ENCODE data around the gene ZNF436. TPM values are rescaled to one million over a fixed set of nuclear protein-coding genes. Genes with fewer than 3 reads are reported as not detected.

ZNF436 gene
- total RNA-seq, 4 donors from 2014 or later = 12.1 to 88.8 (median 21.6) TPM

DNA sequence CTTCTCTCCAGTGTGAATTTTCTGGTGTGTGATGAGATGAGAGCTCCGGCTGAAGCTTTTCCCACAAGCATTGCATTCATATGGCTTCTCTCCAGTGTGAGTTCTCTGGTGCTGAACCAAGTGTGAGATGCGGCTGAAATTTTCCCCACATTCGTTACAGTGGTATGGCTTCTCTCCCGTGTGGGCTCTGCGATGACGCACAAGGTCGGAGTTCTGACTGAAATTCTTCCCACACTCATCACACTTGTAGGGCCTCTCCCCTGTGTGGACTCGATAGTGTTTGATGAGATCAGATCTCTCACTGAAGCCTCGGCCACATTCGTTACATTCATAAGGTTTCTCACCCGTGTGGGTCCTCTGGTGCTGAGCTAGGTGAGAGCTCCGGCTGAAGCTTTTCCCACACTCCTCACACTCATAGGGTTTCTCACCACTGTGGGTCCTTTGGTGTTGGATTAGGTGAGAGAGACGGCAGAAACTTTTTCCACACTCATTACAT lies 7.4 kb downstream of the ZNF436 start:
- intact Hi-C loops (cut with DNase I; ENCODE audit: low total_unique reads) = no loop called here
- TF ChIP-seq, protein P1, sequence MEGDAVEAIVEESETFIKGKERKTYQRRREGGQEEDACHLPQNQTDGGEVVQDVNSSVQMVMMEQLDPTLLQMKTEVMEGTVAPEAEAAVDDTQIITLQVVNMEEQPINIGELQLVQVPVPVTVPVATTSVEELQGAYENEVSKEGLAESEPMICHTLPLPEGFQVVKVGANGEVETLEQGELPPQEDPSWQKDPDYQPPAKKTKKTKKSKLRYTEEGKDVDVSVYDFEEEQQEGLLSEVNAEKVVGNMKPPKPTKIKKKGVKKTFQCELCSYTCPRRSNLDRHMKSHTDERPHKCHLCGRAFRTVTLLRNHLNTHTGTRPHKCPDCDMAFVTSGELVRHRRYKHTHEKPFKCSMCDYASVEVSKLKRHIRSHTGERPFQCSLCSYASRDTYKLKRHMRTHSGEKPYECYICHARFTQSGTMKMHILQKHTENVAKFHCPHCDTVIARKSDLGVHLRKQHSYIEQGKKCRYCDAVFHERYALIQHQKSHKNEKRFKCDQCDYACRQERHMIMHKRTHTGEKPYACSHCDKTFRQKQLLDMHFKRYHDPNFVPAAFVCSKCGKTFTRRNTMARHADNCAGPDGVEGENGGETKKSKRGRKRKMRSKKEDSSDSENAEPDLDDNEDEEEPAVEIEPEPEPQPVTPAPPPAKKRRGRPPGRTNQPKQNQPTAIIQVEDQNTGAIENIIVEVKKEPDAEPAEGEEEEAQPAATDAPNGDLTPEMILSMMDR (IDR thresholded peaks at IDR 0.05) = no peak
- TF ChIP-seq POLR2A (IDR thresholded peaks at IDR 0.05) = no peak
- no peak overlapping the region for H3K4me3 ChIP-seq
- no peak overlapping the region for H3K27ac ChIP-seq
- H3K36me3 ChIP-seq = no peaks in the 10 kb centered on the region
- no peak for DNase-seq
- peaks cover 4 to 16% of the 10 kb centered on the region in 2 donors for H3K9me3 ChIP-seq
- H3K4me1 ChIP-seq = peaks cover 0 to 4% of the 10 kb centered on the region in 2 donors
- H3K27me3 ChIP-seq = no peaks in the 10 kb centered on the region

DNA sequence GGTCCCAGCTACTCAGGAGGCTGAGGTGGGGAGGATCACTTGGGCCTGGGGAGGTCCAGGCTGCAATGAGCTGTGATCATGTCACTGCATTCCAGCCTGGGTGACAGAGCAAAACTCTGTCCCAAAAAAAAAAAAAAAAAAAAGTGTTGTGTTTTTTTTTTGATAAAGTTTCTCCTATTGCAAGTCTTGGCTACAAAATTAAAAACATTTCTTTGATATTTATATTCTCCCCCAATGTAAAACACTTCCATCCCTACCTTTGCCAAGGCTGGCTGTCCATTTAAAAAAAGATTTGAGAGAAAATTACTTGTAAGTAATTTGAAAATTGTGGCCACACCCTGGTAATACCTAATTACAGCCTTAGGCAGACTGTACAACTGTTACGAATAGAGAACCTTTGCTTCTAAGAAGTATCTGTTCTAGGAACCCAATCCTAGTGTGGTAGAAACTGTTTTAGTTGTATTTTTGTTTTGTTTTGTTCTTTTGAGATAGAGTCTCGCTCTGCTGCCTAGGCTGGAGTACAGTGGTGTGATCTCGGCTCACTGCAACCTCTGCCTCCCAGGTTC lies 11.2 kb downstream of the ZNF436 start:
- intact Hi-C loops (cut with DNase I; ENCODE audit: low total_unique reads) = no loop called here
- Histone ChIP-seq H3K36me3 (no peaks in the 10 kb centered on the region), H3K27me3 (no peaks in the 10 kb centered on the region), H3K9me3 (peaks cover 4 to 16% of the 10 kb centered on the region in 2 donors), H3K4me3 (no peak overlapping the region), H3K27ac (no peak overlapping the region), H3K4me1 (no peaks in the 10 kb centered on the region)
- TF ChIP-seq POLR2A (IDR thresholded peaks at IDR 0.05) = no peak
- TF ChIP-seq, protein P1 (IDR thresholded peaks at IDR 0.05) = no peak
- DNase-seq = no peak

DNA sequence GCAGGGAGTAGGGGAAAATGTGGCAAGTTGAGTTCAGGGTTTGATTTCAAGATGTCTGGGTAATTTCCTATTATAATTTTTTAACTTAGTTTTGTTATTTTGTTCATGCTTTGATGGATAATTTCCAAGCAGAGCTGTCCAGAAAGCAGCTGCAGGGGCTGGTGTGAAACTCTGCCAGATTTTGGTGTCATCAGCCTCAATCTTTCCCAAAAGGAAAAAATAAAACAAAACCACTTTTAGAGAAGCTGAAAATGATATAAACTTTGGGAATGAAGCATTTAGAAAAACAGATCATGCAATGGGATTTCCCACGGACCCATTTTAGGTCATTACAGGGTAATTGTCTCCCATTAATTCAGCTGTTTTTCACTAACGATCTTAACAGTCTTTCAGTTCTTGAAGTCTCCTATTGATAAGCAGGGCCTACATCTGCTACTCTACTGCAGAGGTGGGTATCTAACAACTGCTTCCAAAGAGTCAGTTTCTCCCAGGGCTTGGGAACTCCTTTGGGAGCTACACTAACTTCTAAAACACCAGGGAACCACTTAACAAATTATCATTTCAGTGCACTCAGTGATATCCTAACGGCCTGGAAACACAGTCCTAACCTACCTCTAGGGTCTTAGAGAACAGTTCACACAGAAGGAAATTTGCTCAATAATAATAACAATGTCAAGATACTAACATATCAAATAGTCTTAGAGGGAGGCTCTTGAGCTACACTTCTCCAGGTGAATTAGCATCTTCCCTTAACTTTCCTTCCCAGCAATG lies 12.3 kb downstream of the ZNF436 start:
- no peaks in the 10 kb centered on the region for H3K4me1 ChIP-seq
- intact Hi-C loops (cut with DNase I; ENCODE audit: low total_unique reads) = no loop called here
- no peak for TF ChIP-seq POLR2A (IDR thresholded peaks at IDR 0.05)
- TF ChIP-seq, protein P1 (IDR thresholded peaks at IDR 0.05) = no peak
- DNase-seq = no peak
- H3K36me3 ChIP-seq = no peaks in the 10 kb centered on the region
- H3K4me3 ChIP-seq = no peak overlapping the region
- H3K9me3 ChIP-seq = peaks cover 0 to 10% of the 10 kb centered on the region in 2 donors
- H3K27ac ChIP-seq = peak overlapping the region; percentile 40 to 46
- H3K27me3 ChIP-seq = no peaks in the 10 kb centered on the region

DNA sequence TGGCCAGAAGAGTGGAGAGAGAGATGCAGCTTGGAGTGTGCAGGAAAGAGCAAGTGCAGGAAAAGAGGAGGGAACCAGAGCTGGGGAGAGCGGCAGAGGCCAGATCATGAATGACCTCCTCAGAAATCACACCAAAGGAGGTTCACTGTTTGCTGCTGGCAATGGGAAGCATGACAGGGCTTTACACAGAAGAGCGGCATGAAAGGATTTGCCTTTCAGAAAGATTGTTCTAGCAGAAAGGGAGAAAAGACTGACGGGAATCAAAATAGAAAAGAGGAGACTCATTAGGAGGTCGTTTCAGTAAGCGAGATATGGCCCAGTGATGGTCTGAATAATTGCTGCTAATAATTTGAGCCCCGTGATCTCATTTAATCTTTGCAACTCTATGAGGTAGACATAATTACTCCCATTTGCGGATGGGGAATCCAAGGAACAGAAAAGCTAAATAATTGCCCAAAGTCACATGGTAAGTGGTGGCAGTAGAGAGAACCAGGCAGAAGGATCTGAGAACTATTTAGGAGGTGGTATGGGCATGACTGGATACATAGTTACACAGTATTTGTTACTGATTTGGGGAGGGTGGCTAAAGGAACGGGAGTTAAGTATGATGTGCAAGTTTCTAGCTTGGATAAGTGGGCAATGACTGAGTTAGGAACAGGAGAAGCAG lies 13.0 kb downstream of the ZNF436 start:
- Histone ChIP-seq H3K27ac (no peak overlapping the region), H3K4me3 (no peak overlapping the region), H3K4me1 (no peaks in the 10 kb centered on the region), H3K27me3 (no peaks in the 10 kb centered on the region), H3K36me3 (no peaks in the 10 kb centered on the region), H3K9me3 (peaks cover 0 to 3% of the 10 kb centered on the region in 2 donors)
- intact Hi-C loops (cut with DNase I; ENCODE audit: low total_unique reads) = no loop called here
- TF ChIP-seq POLR2A (IDR thresholded peaks at IDR 0.05) = no peak
- TF ChIP-seq, protein P1 (IDR thresholded peaks at IDR 0.05) = no peak
- DNase-seq = no peak

DNA sequence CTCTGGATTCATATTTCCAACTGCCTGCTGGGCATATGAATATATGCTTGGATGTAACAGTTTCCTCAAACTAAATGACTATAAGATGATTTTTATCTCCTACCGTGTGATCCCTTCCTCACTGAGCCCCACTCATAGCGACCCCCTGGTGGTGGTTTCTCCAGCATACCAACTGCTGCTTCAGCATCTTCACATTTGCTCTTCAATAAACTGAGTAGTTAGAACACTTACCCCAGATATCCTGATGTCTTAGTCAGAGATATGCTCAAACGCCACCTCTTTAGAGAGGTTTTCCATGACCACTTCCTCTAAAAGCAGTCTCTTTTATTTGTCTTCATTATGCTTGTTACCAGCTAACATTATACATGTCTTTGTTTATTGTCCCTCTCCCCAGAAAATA lies 15.4 kb downstream of the ZNF436 start:
- Histone ChIP-seq H3K9me3 (no peaks in the 10 kb centered on the region), H3K4me1 (no peaks in the 10 kb centered on the region), H3K36me3 (no peaks in the 10 kb centered on the region), H3K27me3 (no peaks in the 10 kb centered on the region), H3K27ac (no peak overlapping the region), H3K4me3 (no peak overlapping the region)
- intact Hi-C loops (cut with DNase I; ENCODE audit: low total_unique reads) = no loop called here
- DNase-seq = no peak
- TF ChIP-seq, protein P1 (IDR thresholded peaks at IDR 0.05) = no peak
- TF ChIP-seq POLR2A (IDR thresholded peaks at IDR 0.05) = no peak
